Stimulated activated CD4-positive, alpha-beta T cell treated with anti-CD3 and anti-CD28 coated beads, TNF-alpha, amount 100 ng/mL, for 4 hours (primary cell): ENCODE measurements around the gene FRK.
"Not testable (repeated sequence)": the region's sequence is repeated elsewhere in the genome, so short reads cannot be mapped to it uniquely, and the experiment has no call there.

Experiments
- DNase-seq, 3 experiments: peaks; one replicate each; pipeline ENCODE4 v3.0.0-alpha.2; 2020; ENCODE audit warnings: low read depth in 3 of 3

FRK gene

GRCh38 chr6:116074732-116075390, 14.2 kb upstream of the FRK start:
- no peak for DNase-seq

DNA sequence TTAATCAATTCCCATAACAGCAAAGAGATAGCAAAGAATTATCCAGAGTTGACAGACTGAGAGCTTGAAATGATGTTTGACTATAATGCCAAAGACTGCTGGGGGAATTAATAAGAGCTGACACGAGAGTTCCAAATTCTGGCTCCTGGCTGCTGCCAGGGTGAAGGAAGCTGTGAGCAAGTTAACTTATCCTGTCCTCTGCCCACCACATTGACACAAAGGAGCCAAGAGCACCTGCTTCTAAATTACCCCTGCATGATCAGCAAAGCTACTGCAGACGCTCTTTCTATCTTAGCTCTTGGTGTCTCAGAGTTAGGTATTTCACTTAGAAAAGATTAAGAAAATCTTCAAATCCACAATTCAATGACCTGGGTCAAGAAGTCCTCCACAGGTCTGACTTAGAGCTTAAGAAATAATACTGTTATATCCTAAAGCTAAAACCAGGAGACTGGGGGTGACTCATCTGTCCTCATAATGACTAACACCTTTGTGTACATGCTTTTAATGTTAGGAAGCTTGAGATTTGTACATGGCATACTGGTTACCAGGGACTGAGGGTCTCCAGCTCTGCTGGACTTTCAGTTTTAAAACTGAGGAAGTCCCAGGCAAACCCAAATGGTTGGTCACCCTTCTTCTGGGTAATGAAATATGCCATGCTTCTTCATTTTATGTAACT, 13.2 kb upstream of the FRK start:
- DNase-seq: no peak

DNA sequence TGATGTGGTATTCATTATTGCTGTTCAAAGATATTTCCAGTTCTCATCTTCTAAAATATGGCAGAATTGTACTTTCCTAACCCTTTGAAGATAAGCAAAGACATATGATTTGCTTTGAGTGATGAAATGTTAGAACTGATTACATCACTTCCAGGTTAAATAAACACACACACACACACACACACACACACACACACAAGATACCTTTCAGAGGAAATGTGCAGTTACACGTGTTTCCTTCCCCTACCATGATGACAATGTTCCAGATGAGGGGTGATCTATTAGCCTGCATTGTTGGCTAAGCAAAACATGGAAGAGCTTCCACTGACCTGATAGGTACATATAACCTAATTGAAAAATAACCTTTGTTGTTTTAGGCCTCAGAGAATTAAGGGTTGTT, 11.7 kb upstream of the FRK start:
- DNase-seq: no peak

- DNase-seq: no peak
Measured at GRCh38 chr6:116070616-116071389, 10.1 kb upstream of the FRK start.

- DNase-seq: no peak
Measured at GRCh38 chr6:116070101-116070500, 9.4 kb upstream of the FRK start.

DNA sequence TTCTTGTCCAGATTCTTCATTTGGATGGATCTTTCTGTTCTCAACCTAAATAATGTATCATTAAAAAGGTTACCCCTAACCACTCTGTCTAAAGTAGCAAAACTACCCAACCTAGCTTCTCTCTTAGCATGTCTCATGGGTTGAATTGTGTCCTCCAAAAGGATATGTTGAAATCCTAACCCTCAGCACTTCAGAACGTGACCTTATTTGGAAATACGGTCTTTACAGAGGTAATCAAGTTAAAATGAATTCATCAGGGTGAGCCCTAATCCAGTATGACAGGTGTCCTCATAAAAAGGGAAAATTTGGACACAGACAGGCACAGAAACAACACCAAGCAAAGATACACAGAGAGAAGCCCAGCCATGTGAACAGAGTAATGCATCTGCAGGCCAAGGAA, 6.1 kb upstream of the FRK start:
- no peak for DNase-seq

DNA sequence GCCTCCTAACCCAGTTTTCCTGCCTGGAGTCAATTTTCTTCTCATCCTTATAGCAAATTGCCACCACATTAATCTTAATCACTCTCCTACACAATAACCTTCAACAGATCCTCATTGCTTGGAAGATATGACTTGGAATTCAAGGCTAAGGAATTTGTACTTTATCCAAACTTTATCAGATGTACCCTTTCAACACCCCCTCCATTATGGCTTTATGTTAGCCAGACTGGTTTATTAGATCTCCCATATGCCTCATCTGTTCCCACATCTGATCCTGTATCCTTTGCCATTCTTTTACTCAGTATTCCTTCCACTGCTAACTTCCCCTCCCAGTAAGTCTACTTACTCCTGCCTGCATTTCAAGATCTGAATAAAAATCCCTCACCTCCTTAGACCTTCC, 4.0 kb upstream of the FRK start:
- no peak for DNase-seq

DNA sequence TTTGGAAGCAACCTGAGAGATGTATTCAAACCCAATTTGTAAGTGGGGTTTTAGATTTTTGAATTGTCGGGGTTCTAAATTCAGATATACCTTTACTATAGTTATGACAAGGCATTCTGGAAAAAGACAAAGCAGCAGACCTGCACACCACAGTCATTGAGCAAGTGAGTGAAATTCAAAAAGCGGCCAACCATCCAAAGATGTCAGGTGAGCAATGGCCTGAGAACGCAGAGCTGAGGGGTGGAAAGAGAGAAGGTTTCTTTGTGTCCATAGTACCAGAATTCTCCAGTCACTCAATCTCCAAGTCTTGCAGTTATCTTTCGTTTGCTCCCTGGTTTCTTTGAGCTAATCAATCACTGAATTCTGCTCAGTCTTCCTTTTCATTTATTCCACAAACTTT, 1.8 kb upstream of the FRK start:
- DNase-seq: no peak

- DNase-seq: no peak
Measured at GRCh38 chr6:116059713-116060571, 749 bp downstream of the FRK start.

DNA sequence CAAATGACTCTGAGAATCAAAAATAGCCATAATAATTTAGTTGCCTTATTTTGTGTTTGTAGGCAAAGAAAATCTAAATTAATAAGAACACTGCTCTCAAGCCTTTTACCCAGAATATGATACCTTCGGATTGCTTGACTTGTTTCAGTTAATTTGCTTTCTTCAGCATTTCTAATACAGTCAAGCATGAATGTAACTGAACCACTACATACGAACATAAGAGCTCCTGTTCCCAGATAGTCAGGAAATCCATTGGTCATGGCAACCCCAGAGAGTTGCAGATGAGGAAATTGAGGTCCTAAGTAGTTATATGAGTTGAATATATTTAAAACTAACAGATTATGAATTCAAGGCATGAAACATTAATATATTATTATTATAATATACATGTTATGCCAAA, 2.9 kb downstream of the FRK start:
- no peak for DNase-seq

- no peak for DNase-seq
Measured at GRCh38 chr6:116055513-116055912, 5.2 kb downstream of the FRK start.

GRCh38 chr6:116051244-116051643, 9.4 kb downstream of the FRK start:
- no peak for DNase-seq

GRCh38 chr6:116050737-116051136, 10.0 kb downstream of the FRK start:
- no peak for DNase-seq

- no peak for DNase-seq
Measured at GRCh38 chr6:116049321-116049720, 11.4 kb downstream of the FRK start.

GRCh38 chr6:116047173-116047933, 13.3 kb downstream of the FRK start:
- DNase-seq: no peak

- DNase-seq: no peak
Measured at GRCh38 chr6:116046737-116047136, 14.0 kb downstream of the FRK start.

- not testable (repeated sequence) for DNase-seq
Measured at GRCh38 chr6:116046272-116046671, 14.4 kb downstream of the FRK start.

GRCh38 chr6:116041934-116042333, 18.8 kb downstream of the FRK start:
- no peak for DNase-seq

- DNase-seq: no peak
Measured at GRCh38 chr6:116040993-116041392, 19.7 kb downstream of the FRK start.

GRCh38 chr6:116036885-116037284, 23.8 kb downstream of the FRK start:
- DNase-seq: no peak

DNA sequence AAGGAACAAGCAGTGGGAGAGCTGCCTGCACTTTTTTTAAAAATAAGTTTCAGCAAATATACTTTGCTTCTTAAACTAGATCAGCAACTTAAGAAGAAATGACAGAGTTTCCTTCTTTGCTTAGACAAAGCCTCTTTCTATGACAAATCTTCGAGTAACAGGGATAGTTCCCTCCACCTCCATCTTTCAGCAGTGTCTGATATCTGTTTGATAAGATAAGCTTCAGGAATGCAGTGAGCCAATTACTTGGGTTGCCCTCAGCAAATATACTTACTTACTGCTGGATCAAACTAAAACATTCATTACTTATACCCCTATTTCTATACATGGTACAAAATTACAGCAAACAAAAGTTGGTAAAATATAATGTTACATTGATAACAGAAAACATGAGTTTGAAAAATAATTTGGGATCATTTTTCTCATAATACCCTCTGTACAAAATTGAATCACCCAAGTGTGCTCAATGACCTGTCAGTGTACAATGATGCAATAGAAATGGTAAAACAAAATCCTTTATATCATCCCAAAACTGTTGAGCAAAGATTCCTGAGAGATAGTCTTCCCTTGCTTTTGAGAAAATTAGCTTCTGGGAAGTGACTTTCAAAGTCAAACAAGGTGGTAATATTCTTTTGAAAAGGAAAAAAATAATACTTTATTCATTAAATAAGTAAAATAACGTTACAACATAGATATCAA, 24.5 kb downstream of the FRK start:
- no peak for DNase-seq
